GM21526 (cell line): Measurements from ENCODE around the gene PHYKPL.
A peak's percentile ranks its signal among the peaks of the same experiment; 100 is the strongest.
"Not testable (repeated sequence)": the region's sequence is repeated elsewhere in the genome, so short reads cannot be mapped to it uniquely, and the experiment has no call there.

Experiments
- ATAC-seq: cut with Tn5 transposase; IDR thresholded peaks from one replicate; pipeline ENCODE4 v1.9.1; 2021; ENCODE audit warnings: moderate library complexity; ENCODE audit not compliant: unreplicated experiment, low FRiP score

PHYKPL gene

GRCh38 chr5:178210073-178210535 is 22.5 kb downstream of the PHYKPL start:
- no peak for ATAC-seq

- no peak for ATAC-seq
Observed at GRCh38 chr5:178209334-178210072, 23.1 kb downstream of the PHYKPL start.

- ATAC-seq = no peak
Observed at GRCh38 chr5:178208540-178209227, 23.9 kb downstream of the PHYKPL start.

GRCh38 chr5:178207917-178208280 is 24.7 kb downstream of the PHYKPL start:
- no peak for ATAC-seq

GRCh38 chr5:178207183-178207916 is 25.3 kb downstream of the PHYKPL start:
- ATAC-seq = no peak

GRCh38 chr5:178206166-178207101 is 26.2 kb downstream of the PHYKPL start:
- ATAC-seq = no peak

- no peak for ATAC-seq
Observed at GRCh38 chr5:178205749-178206047, 26.9 kb downstream of the PHYKPL start.

GRCh38 chr5:178204935-178205748 is 27.5 kb downstream of the PHYKPL start:
- ATAC-seq = peak; percentile 51

- peak; percentile 81 for ATAC-seq
Observed at GRCh38 chr5:178204182-178204934, 28.2 kb downstream of the PHYKPL start, which contains the start of gene HNRNPAB. HNRNPAB (plus strand) TSS chr5:178204533; CDS start chr5:178204838, 305 bp downstream.

GRCh38 chr5:178203670-178204181 is 28.9 kb downstream of the PHYKPL start:
- peak; percentile 8 for ATAC-seq

- no peak for ATAC-seq
Observed at GRCh38 chr5:178202541-178202940, 30.1 kb downstream of the PHYKPL start.

GRCh38 chr5:178201927-178202235 is 30.7 kb downstream of the PHYKPL start:
- ATAC-seq = no peak

- ATAC-seq = no peak
Observed at GRCh38 chr5:178201221-178201926, 31.2 kb downstream of the PHYKPL start.

- no peak for ATAC-seq
Observed at GRCh38 chr5:178199581-178200434, 32.8 kb downstream of the PHYKPL start.

- no peak for ATAC-seq
Observed at GRCh38 chr5:178198706-178199105, 33.9 kb downstream of the PHYKPL start.

GRCh38 chr5:178198151-178198550 is 34.5 kb downstream of the PHYKPL start:
- not testable (repeated sequence) for ATAC-seq

GRCh38 chr5:178196986-178197385 is 35.6 kb downstream of the PHYKPL start:
- ATAC-seq = no peak
